Left hindlimb (tissue), 1 donor: ENCODE results near the gene NF2.

Experiments used
- DNase-seq: peaks from one replicate; pipeline ENCODE4 v3.0.0-alpha.2; 2018

The NF2 gene

DNA sequence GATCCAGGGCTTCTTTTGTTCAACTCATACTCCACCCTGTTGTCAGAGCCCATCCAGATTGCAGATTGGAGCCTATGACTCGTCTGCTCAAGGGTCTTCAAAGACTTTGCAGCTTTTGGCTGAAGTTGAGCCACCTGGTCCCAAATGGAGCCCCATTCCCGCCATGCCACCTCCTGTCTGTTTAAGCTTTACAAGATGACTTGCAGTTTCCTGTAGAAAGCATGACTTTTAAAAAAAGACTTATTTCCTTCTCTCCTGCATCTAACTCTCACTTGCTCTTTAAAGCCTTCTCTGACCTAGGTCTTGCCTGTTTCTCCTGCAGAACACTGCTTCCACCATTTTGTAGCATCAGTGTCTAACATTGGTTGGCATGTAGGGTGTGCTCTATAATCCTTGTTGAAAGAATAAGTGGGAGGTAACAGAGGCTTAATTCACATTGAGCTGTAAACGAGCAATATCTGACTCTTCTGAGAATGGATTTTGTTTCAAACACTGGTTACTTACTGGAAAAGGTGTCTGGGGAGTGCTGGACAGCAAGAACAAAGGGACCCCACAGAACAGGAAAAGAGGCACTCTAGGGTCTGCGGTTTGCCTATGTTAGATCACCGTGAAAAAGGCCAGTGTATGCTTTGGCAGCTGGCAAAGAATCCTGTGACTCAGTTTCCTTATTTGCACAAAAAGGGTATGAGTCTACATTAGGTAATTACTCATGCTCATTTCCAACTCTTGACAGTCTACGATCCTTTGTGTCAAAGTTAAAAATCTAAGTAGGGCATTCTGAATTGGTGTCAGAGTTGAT lies 30.3 kb downstream of the NF2 start:
- no peak for DNase-seq

DNA sequence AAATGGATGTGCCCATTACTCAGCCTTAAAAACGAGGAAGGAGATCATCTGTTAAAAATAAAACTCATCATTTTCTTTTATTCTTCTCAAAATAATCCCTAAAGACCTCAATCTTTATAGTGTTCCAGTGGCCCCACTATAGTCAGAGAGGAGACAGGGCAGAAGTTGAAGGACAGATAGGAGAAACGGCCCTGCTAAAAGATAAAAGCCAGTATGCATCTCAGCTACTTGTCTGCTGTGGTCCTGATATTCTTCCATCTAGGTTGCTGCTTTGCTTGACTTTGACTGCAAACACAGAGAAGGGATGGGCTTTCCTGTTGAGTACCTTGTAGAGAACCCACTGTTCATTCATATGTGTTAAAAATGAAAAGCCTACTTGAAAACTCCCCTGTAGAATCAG lies 31.4 kb downstream of the NF2 start:
- no peak for DNase-seq

DNA sequence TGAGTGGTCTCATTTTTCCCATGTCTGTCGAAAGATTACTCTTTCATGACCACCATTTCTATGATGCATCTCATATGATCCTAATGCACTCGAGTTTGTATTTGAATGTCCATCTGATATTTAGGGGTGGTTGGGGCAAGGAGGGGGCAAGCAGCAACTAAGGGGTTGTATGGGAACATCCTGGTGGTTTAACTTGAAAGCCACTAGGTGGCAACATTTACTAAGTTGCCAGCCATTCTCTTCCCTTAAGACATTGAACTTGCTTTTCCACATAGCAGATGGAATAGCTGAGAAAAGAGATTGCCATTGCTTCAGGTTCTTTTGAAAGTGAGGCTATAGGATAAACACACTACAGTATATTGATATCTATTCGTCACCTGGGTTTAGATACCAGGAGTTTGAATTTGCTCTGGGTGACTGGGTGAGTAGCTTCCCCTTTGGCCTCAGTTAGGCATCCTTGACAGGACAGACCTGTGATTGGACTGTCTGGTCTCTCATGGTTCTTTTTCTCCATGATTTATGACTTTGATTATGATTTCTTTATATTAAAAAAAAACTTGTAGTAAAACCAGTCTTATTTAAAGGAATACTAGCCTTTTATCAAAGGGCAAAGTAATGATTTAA lies 32.4 kb downstream of the NF2 start:
- DNase-seq: no peak

GRCh38 chr22:29636751-29637150 lies 33.3 kb downstream of the NF2 start:
- no peak for DNase-seq

DNA sequence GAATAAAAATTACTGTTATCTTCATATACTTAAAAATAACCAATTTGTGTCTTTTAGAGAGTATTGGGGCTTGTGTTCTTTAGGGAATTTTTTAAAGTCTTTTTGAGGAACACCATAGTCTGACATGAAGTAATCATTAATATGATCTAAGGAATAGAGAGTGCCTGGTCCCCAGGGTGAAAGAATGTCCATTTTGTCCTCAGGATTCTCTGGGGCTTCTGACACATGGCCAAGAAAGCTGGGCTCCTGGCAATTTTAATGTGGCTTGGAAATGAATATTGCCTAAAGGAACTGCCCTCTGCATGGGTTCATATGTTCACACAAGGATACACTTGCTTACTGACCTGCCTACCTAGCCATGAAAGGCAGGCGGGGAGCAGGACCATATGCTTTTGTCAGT lies 33.7 kb downstream of the NF2 start:
- DNase-seq: no peak

DNA sequence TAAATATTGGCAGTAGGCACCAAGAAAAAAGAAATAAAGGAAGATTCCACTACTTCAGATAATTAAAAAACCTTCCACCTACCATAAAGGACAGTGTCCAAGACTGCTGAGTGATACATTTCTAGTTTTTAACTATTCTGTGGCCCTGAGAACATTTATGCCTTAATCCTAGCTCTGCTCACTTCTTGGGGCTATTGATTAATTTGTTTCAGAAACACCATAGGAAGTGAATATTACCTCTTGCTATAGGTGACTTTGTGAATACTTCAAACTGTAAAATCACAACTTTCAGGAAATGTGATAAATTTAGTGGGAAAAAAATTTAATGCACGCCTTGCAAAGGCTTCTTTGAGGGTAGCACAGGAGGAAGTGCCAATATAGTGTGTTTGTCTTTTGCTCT lies 35.2 kb downstream of the NF2 start:
- DNase-seq: no peak

DNA sequence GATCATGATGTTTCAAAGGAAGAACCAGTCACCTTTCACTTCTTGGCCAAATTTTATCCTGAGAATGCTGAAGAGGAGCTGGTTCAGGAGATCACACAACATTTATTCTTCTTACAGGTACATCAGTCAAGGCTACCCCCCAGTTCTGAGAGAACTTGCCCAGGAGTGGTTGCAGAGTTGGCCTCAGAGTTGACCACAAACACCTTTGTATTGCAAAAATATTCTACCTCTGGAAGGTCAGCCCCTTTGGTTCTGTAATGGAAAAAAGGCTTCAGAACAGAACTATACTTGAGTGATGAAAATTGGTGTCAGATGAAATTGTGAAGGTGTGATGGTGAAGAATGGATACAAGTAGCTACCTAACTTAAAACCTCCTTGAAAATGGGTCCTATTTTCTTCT lies 35.7 kb downstream of the NF2 start:
- no peak for DNase-seq

DNA sequence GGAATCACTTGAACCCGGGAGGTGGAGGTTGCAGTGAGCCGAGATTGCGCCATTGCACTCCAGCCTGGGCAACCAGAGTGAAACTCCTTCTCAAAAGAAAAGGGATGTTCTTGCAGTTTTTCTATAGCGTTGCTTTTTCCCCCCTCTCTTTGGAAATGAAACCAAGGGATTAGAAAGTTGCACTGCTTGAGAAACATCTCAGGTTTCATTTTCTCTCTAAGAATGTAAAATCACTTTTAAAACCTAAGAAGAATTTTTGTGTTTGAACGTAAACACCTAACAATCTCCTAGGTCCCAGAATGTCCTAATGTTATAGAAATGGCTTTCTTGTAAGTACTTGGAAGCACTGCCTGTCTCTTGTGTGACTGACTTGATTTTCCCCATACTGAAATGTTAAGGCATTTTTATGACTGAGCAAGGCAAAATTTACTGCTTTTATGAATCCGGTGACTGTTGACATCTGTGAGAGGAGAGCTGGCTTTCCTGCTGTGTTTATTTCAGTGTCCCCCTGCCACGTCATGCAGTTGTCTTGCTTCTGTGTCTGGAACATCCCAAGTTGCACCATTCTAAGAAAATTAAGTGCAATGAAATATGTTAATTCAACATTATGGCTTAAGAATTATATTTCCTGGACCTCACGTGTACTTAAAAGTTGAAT lies 37.7 kb downstream of the NF2 start:
- DNase-seq: no peak

DNA sequence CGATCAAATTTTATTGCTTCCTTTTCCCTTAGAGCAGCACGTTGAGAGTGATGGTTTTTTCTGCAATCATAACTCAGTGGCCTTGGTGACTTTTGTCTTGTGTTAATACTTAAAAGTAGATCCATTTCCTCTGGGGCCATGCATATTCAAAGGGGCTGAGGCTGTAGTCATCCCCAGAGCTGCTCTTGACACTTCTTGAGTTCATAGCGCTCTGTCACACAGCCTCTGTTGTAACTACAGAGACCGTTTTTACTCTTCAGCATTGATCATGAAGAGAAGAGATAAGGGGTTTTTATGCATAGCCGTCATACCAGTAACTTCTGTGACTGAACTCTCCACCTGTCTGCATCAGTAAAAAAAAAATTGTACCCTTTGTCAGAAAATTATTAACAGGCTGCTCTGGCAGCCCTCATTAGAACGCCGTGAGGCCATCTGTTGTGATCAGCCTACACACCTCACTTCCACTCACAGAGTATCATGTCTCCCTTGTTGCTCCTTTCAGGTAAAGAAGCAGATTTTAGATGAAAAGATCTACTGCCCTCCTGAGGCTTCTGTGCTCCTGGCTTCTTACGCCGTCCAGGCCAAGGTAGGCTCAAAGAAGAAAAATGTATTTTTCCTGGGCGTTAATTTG lies 38.4 kb downstream of the NF2 start:
- DNase-seq: no peak

DNA sequence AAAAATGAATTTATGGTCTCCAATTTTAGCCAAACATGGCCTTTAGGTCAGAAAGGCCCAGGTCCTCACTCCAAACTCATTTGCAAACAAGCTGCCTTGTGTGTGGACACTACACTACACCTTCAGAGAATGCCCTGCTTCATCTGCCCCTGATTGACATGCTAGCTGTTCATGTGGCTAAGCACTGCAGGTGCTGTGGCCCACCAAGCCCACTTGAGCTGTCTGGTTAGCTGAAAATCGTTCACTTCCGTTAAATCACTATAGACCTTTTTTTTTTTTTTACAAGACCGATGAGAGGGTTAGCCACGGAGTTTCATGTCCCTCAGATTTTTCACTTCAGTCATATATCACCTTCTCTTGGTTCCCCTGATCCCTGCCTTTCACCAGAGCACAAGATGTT lies 39.3 kb downstream of the NF2 start:
- no peak for DNase-seq

DNA sequence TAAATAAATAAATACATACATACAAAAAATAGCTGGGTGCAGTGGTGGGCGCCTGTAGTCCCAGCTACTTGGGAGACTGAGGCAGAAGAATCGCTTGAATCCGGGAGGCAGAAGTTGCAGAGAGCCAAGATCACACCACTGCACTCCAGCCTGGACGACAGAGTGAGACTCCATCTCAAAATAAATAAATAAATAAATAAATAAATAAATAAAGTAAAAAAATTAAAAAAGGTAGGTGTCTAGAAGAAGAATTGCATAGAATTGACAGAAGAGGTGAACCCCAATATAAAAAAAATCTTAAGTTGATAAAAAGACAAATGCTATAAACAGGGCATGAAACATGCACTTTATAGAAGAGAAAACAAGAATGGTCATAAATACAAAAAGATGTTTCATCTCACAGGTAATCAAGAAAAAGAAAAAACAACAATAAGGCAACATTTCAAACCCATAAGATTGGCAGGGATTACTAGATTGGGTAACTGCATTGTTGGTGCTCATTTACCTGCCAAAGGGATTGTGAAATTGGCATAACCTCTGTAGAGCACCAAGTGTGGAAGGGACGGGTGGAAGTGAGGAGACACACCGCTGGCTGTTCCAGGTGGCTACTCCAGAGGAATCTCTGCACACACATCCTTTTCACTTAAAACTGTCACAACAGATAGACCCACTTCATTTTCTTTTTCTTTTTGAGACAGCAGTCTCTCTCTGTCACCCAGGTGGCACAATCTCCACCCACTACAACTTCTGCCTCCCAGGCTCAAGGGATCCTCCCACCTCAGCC lies 44.7 kb downstream of the NF2 start:
- no peak for DNase-seq

DNA sequence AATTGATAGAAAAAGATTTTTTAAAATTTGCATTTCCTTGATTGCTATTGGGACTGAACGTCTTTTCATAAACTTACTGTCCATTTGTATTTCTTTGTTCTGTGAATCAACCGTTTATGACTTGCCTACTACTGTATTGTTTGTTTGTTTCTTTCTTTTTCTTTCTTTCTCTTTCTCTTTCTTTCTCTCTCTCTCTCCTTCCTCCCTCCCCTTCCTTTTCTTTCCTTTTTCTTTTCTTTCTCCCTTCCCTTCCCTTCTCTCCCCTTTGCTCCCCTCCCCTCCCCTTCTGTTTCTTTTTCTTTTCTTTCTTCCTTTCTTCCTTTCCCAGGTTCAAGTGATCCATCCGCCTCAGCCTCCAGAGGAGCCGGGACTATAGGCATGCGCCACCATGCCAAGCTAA lies 46.9 kb downstream of the NF2 start:
- no peak for DNase-seq

- DNase-seq: no peak
Observed at GRCh38 chr22:29651652-29652051, 48.2 kb downstream of the NF2 start.

- no peak for DNase-seq
Observed at GRCh38 chr22:29654420-29654819, 51.0 kb downstream of the NF2 start.

DNA sequence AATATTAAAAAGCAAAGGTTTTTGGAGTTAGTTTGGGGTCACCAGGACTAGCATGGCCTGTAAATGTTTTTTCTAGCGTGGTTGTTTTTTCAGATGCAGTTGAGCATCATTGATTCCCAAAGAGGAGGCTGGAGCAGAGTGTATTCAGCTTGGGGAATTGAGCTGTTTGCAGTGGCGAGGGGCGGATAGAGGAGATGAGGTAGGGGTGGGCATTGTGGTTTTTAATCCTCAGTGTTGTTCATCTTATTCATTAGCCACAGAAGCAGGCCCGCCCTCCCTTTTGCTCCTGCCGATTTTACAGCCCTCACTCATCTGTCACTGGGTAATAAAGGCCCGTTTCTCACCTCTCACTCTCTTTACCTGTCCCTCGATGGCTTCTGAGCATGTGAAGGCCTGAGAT lies 51.4 kb downstream of the NF2 start:
- no peak for DNase-seq

DNA sequence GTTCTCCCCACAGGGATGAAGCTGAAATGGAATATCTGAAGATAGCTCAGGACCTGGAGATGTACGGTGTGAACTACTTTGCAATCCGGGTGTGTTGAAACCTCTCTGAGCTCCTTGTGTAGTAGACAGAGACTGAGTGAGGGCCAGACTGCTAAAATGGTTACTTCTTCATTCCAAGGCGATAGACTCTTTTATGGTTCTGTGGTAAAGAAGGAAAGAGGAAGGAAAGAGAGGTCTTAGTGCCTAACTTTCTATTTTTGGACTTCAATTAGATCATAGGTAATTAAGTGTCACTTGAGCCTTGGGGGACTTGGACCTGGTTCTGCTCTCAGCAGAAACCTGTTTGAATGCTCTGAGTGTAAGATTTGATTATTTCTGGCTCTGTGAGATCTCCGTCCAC lies 54.7 kb downstream of the NF2 start:
- no peak for DNase-seq

- no peak for DNase-seq
Observed at GRCh38 chr22:29660021-29660420, 56.6 kb downstream of the NF2 start.

DNA sequence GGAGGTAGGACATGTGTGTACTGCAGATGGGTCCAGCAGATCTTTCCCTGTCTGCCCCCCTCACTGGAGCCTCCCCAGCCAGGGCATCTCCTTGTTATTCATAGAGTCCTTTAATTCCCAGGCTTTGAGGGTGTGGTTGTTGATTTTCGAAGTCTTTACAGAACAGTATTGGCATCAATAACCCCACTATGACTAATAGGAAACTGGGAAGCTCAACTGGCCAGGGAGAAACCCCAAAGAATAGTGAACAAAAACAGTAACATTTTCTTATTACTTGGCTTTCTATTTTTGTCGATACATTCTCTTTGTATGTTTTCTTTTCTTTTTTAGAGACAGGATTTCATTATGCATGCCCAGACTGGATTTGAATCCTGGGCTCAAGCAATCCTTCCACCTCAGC lies 57.9 kb downstream of the NF2 start:
- DNase-seq: no peak

GRCh38 chr22:29663180-29663821 lies 59.9 kb downstream of the NF2 start:
- DNase-seq: peak; percentile 54

- no peak for DNase-seq
Observed at GRCh38 chr22:29665486-29665885, 62.1 kb downstream of the NF2 start.

DNA sequence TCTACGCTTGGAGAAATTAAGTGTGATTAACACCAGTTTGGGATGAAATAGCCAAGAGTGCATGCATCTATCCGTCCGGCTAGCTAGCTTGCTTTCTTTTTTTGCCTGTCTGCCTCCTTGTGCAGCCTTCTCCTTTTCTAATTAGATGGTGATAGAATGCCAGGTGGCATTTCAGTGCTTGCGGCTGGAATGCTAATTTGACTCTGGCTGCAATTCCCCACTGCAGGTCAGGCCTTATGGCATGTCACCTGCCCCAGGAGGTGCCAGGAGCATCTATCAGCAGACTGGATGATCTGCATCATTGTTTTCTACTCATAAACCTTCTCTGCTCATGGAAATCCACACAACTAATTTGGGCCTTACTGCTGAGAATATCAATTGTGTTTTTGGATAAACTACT lies 65.2 kb downstream of the NF2 start:
- no peak for DNase-seq

DNA sequence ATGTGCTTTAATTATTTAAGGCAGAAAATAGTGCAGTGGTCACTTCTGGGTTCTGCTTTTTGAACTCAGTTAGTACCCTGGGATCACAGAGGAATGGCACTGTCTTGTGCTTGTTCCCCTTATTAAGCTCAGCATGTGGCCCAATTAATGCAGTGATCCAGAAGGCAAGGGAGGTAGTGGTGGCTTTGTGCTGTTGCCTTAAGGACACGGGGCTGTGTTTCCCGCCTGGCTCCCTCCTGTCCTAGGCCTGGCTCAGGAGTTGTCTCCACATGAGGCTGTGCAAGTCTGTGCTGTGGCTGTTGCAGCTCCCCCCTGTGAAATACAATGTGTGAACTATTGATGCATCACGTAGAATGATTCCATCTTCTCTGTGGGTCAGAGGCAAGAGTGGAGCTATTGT lies 67.2 kb downstream of the NF2 start:
- DNase-seq: no peak
